ENCODE measurements around the gene SENP5. TPM values are rescaled to one million over a fixed set of nuclear protein-coding genes. Genes with fewer than 3 reads are reported as not detected.
"Not testable (repeated sequence)": the region's sequence is repeated elsewhere in the genome, so short reads cannot be mapped to it uniquely, and the experiment has no call there.

SENP5 gene
- total and polyA plus RNA-seq, 9 of the 15 experiments (the other 6 are each of a cell fraction or from before 2014, with no cell fraction given), result 18.3 to 59.7 (median 35.8) TPM

GRCh38 chr3:196944037-196944790 lies 76.5 kb downstream of the SENP5 start:
- H3K9me3 ChIP-seq (replicated peaks; ENCODE audit: control insufficient read depth, insufficient read depth, low read depth, low read length); FAIRE-seq; DNase-seq (ENCODE audit: extremely low read depth in 1 of 4, low spot score in 3 of 4); in situ Hi-C loops (cut with MboI); H2AFZ ChIP-seq (ENCODE audit: low read depth, low read length); CTCF ChIA-PET (ENCODE audit: low intra/inter-chr PET ratio); H4K20me1 ChIP-seq (replicated peaks; ENCODE audit: control insufficient read depth, insufficient read depth, low read length); H3K27me3 ChIP-seq (ENCODE audit: control insufficient read depth in 2 of 2, insufficient read depth in 2 of 2, low read length in 2 of 2); ATAC-seq; BruUV-seq (replicated peaks); H3K9me1 ChIP-seq (ENCODE audit: control insufficient read depth, insufficient read depth, low read length); TF ChIP-seq ID3 (CRISPR knock-in tag; IDR thresholded peaks at IDR 0.05): not testable (repeated sequence)
- Histone ChIP-seq H3K4me3 (peak overlapping the region; percentile 99), H3K4me2 (ENCODE audit: insufficient read depth, low read length) (peak overlapping the region; percentile 99), H3K9ac (ENCODE audit: insufficient read depth in 1 of 2, low read depth in 2 of 2, low read length in 2 of 2) (peak overlapping the region; percentile 96 to 100; a peak in 3 of 4 replicates), H3K36me3 (ENCODE audit: control insufficient read depth, insufficient read depth, low read length) (peaks cover 30% of the 10 kb centered on the region), H3K4me1 (replicated peaks in 1 of 2; ENCODE audit: control insufficient read depth in 2 of 2, insufficient read depth in 2 of 2, low read length in 2 of 2) (peaks cover 7 to 25% of the 10 kb centered on the region in 2 experiments; a peak in 4 of 5 replicates), H3K27ac (ENCODE audit: extremely low read depth, low read depth, low read length) (peak overlapping the region; percentile 49; the same call in 1 of the 3 replicates), H3K79me2 (ENCODE audit: control insufficient read depth, insufficient read depth, low read length) (peaks cover 58% of the 10 kb centered on the region)
- intact Hi-C loops (cut with micrococcal nuclease), result loop anchor here (10.0 kb wide), 2 partner anchors 229 to 419 kb away; partner anchors contain the start of genes CEP19 and PIGX
- 6% methylated on average over 12 of the region's 14 CpGs for WGBS (ENCODE audit: insufficient coverage, low coverage, missing lambda C conversion rate)
- POLR2A ChIA-PET, result interaction anchor here (1.0 kb wide), 1 partner anchor 10 kb away, joined by 4 read pairs; no protein-coding TSS in a partner anchor
- TF ChIP-seq MNT (conservative IDR thresholded peaks at IDR 0.05), result peak; percentile 44 to 59; a peak in 3 of 4 replicates
- 0 out of 2 replicates have a peak, but pooled peaks have one; percentile 19 for TF ChIP-seq ID3 (tag; IDR thresholded peaks at IDR 0.05)
- TF ChIP-seq, protein P1, sequence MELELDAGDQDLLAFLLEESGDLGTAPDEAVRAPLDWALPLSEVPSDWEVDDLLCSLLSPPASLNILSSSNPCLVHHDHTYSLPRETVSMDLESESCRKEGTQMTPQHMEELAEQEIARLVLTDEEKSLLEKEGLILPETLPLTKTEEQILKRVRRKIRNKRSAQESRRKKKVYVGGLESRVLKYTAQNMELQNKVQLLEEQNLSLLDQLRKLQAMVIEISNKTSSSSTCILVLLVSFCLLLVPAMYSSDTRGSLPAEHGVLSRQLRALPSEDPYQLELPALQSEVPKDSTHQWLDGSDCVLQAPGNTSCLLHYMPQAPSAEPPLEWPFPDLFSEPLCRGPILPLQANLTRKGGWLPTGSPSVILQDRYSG (tag; conservative IDR thresholded peaks at IDR 0.05; ENCODE audit: low read depth), result 0 out of 2 replicates have a peak, but pooled peaks have one; percentile 52
- TF ChIP-seq, protein P2, sequence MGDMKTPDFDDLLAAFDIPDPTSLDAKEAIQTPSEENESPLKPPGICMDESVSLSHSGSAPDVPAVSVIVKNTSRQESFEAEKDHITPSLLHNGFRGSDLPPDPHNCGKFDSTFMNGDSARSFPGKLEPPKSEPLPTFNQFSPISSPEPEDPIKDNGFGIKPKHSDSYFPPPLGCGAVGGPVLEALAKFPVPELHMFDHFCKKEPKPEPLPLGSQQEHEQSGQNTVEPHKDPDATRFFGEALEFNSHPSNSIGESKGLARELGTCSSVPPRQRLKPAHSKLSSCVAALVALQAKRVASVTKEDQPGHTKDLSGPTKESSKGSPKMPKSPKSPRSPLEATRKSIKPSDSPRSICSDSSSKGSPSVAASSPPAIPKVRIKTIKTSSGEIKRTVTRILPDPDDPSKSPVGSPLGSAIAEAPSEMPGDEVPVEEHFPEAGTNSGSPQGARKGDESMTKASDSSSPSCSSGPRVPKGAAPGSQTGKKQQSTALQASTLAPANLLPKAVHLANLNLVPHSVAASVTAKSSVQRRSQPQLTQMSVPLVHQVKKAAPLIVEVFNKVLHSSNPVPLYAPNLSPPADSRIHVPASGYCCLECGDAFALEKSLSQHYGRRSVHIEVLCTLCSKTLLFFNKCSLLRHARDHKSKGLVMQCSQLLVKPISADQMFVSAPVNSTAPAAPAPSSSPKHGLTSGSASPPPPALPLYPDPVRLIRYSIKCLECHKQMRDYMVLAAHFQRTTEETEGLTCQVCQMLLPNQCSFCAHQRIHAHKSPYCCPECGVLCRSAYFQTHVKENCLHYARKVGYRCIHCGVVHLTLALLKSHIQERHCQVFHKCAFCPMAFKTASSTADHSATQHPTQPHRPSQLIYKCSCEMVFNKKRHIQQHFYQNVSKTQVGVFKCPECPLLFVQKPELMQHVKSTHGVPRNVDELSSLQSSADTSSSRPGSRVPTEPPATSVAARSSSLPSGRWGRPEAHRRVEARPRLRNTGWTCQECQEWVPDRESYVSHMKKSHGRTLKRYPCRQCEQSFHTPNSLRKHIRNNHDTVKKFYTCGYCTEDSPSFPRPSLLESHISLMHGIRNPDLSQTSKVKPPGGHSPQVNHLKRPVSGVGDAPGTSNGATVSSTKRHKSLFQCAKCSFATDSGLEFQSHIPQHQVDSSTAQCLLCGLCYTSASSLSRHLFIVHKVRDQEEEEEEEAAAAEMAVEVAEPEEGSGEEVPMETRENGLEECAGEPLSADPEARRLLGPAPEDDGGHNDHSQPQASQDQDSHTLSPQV (IDR thresholded peaks at IDR 0.05), result peak; percentile 67; the same call in 1 of the 2 replicates
- TF ChIP-seq SUPT5H (IDR thresholded peaks at IDR 0.05), result 0 out of 2 replicates have a peak, but pooled peaks have one; percentile 20
- TF ChIP-seq MAX (CRISPR knock-in tag; IDR thresholded peaks at IDR 0.05), result peak; percentile 16; the same call in 1 of the 2 replicates
- TF ChIP-seq ZFX (CRISPR knock-in tag; IDR thresholded peaks at IDR 0.05), result peak; percentile 13; the same call in 1 of the 2 replicates

Data from K562 (cell line).